MCF 10A (cell line): ENCODE results near the gene ZFAND5. TPM values are rescaled to one million over a fixed set of nuclear protein-coding genes. Genes with fewer than 3 reads are reported as not detected.

Source experiments
- BruUV-seq: library from RNA; stranded (reverse); fragments of 400-500 nt; replicated peaks from 2 replicates; lab custom pipeline; 2021; lab: Mats Ljungman, UMichigan
- CTCF ChIA-PET: fragments of 300-600 bp; sonication (Branson Sonifier 250); formaldehyde crosslinking; extraction: SDS; loops from one replicate; lab custom pipeline; 2021; ENCODE audit warnings: antibody characterized with exemption, inconsistent platforms; lab: Yijun Ruan, JAX
- POLR2A ChIA-PET: fragments of 300-600, 350-650 bp; sonication (Branson Sonifier 250); formaldehyde crosslinking; extraction: SDS; loops from one replicate; lab custom pipeline; 2020; ENCODE audit warnings: antibody characterized with exemption, inconsistent platforms; lab: Yijun Ruan, JAX
- DNase-seq: peaks from one replicate; pipeline ENCODE4 v3.0.0-alpha.2; 2018; ENCODE audit not compliant: unreplicated experiment
- H3K27ac Mint-ChIP-seq: one replicate; pipeline ENCODE4 v1.8.0; 2022; ENCODE audit warnings: mild to moderate bottlenecking, low read depth, mixed read lengths; ENCODE audit not compliant: unreplicated experiment
- H3K27me3 Mint-ChIP-seq: one replicate; pipeline ENCODE4 v1.8.0; 2022; ENCODE audit warnings: mixed read lengths; ENCODE audit not compliant: insufficient read depth, unreplicated experiment
- H3K36me3 Mint-ChIP-seq: one replicate; pipeline ENCODE4 v1.8.0; 2022; ENCODE audit warnings: mild to moderate bottlenecking, moderate library complexity, mixed read lengths; ENCODE audit not compliant: insufficient read depth, unreplicated experiment
- H3K4me1 Mint-ChIP-seq: one replicate; pipeline ENCODE4 v1.8.0; 2022; ENCODE audit warnings: mixed read lengths; ENCODE audit not compliant: insufficient read depth, unreplicated experiment
- H3K4me3 Mint-ChIP-seq: one replicate; pipeline ENCODE4 v1.8.0; 2022; ENCODE audit warnings: mild to moderate bottlenecking, moderate library complexity, mixed read lengths; ENCODE audit not compliant: unreplicated experiment
- H3K9me3 Mint-ChIP-seq: one replicate; pipeline ENCODE4 v1.8.0; 2022; ENCODE audit warnings: mixed read lengths; ENCODE audit not compliant: unreplicated experiment
- CTCF ChIP-seq: fragments of 200-600 bp; IDR thresholded peaks from one replicate; pipeline ENCODE4 v1.8.0; 2022; ENCODE audit warnings: antibody characterized with exemption, mild to moderate bottlenecking; ENCODE audit not compliant: unreplicated experiment
- intact Hi-C: fragments of 100-400 bp; cut with micrococcal nuclease; formaldehyde crosslinking; loops from 2 replicates; pipeline ENCODE4 v1.14.1; 2022
- total RNA-seq: library from RNA; stranded (reverse); gene quantifications from 2 replicates; pipeline ENCODE4 v1.2.3, GENCODE V29; 2022

Gene ZFAND5
- total RNA-seq, 1 experiment from 2014 or later: 91.7 TPM

- CTCF ChIA-PET: interaction anchor here (0.6 to 1.0 kb wide), 4 partner anchors 19 to 185 kb away, joined by 3 to 4 read pairs (median 3); no protein-coding TSS in a partner anchor
- H3K36me3 Mint-ChIP-seq: no peaks in the 10 kb centered on the region
- no peak overlapping the region for H3K27ac Mint-ChIP-seq
- BruUV-seq: no TSS peak
- no peaks in the 10 kb centered on the region for H3K4me1 Mint-ChIP-seq
- H3K9me3 Mint-ChIP-seq: no peaks in the 10 kb centered on the region
- POLR2A ChIA-PET: interaction anchor here (0.7 to 1.4 kb wide), 3 partner anchors 24 to 42 kb away, joined by 3 to 4 read pairs (median 4); partner anchors contain the start of gene ZFAND5
- TF ChIP-seq CTCF: no peak
- DNase-seq: no peak
- H3K4me3 Mint-ChIP-seq: no peak overlapping the region
- H3K27me3 Mint-ChIP-seq: no peaks in the 10 kb centered on the region
- intact Hi-C loops: no loop called here
These were observed 42.1 kb upstream of the ZFAND5 start for GRCh38 chr9:72407114-72407513.

GRCh38 chr9:72402744-72403143, 37.7 kb upstream of the ZFAND5 start:
- no peak for DNase-seq
- H3K9me3 Mint-ChIP-seq: no peaks in the 10 kb centered on the region
- no peaks in the 10 kb centered on the region for H3K27me3 Mint-ChIP-seq
- POLR2A ChIA-PET: no interaction called here
- intact Hi-C loops: no loop called here
- no peak for TF ChIP-seq CTCF
- no TSS peak for BruUV-seq
- CTCF ChIA-PET: no interaction called here
- no peaks in the 10 kb centered on the region for H3K4me1 Mint-ChIP-seq
- H3K4me3 Mint-ChIP-seq: no peak overlapping the region
- no peaks in the 10 kb centered on the region for H3K36me3 Mint-ChIP-seq
- H3K27ac Mint-ChIP-seq: no peak overlapping the region

- POLR2A ChIA-PET: interaction anchor here (1.0 to 1.2 kb wide), 2 partner anchors 36 to 41 kb away, joined by 3 to 5 read pairs; no protein-coding TSS in a partner anchor
These were observed 36.4 kb upstream of the ZFAND5 start for GRCh38 chr9:72401396-72401795.

GRCh38 chr9:72400866-72401265, 35.9 kb upstream of the ZFAND5 start:
- Mint-ChIP-seq H3K27ac (no peak overlapping the region), H3K4me3 (no peak overlapping the region), H3K27me3 (no peaks in the 10 kb centered on the region), H3K9me3 (no peaks in the 10 kb centered on the region), H3K36me3 (no peaks in the 10 kb centered on the region), H3K4me1 (peaks cover 14% of the 10 kb centered on the region)
- intact Hi-C loops: no loop called here
- ChIA-PET POLR2A (interaction anchor here (1.2 kb wide), 1 partner anchor 41 kb away, joined by 5 read pairs; no protein-coding TSS in a partner anchor), CTCF (no interaction called here)
- TF ChIP-seq CTCF: no peak
- no TSS peak for BruUV-seq
- DNase-seq: no peak

More at GRCh38 chr9:72401396-72401795, 36.4 kb upstream of the ZFAND5 start:
- no peaks in the 10 kb centered on the region for H3K36me3 Mint-ChIP-seq
- no peak overlapping the region for H3K27ac Mint-ChIP-seq
- no peaks in the 10 kb centered on the region for H3K27me3 Mint-ChIP-seq
- no peak for DNase-seq
- intact Hi-C loops: no loop called here
- no peaks in the 10 kb centered on the region for H3K9me3 Mint-ChIP-seq
- peaks cover 10% of the 10 kb centered on the region for H3K4me1 Mint-ChIP-seq
- no peak for TF ChIP-seq CTCF
- H3K4me3 Mint-ChIP-seq: no peak overlapping the region
- BruUV-seq: no TSS peak
- CTCF ChIA-PET: no interaction called here
